Measurements from ENCODE around the gene HHLA2.

HHLA2 gene

GRCh38 chr3:108383306-108383705 is 87.0 kb downstream of the HHLA2 start:
- no peak for DNase-seq
- intact Hi-C loops (cut with DNase I): no loop called here

DNA sequence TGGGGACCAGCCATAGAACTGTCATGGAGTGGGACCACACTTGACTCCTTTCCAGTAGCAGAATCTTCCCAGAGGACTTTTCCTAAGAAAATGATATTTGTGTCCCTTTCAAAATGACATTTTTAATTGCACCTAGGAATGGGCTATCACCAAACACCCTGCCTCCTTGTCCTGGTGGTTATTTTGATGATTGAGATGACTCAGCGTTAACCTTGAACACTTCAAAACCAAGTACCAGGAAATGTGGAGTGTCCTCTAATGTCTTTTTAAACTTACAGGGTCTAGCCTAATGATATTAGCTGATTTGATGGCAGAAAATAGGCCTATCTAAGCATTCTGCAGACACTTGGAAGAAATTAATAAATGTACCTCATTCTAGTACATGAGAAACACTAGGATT is 90.7 kb downstream of the HHLA2 start:
- intact Hi-C loops (cut with DNase I): no loop called here
- no peak for DNase-seq

DNA sequence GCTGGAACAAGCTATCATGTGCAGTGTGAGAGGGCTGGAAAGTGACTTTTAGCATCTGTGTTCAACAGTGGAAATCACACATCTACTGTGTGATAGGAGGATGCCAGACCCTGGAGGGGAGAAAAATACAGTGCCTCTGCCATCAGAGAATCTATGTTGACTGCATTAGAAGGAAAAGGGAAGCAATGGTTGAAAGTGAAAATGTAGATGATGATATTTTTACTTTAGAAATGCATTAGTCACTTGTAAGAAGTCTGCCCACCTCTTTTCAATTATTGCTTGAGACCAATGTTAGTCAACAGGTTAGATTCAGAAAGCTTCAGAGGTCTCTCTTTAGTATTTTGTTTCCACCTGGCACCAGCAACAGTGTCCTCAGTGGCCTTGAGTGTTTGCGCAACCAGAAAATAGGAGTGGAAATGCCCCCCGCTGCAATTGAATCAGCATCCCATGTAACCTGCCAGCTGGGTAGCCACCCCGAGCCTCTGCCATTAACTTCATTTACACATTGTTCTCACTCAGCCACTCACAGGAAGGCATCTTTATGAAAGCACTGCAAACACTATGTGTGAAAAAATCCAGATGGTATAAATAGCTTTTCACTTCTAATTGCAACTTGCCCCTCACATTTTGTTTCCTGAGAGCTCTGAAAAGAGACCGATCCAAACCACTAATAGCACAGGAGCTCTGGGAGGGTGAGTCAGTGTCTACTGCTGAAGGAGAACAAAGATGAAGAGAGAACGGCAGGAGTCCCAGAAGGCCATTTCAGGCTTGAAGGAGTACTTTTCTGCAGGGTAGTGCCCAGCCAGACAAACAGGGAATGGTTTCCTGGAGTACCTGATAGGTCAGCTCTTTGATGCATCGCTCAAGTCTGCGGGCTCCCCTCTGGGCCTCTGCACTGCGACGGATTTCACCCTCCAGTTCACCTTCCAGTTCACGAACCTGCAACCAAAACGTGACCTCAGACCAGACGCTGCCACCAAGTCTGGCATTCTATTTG is 92.1 kb downstream of the HHLA2 start:
- intact Hi-C loops (cut with DNase I): no loop called here
- peak in 12 of 42 donors; percentile 5 to 78 (median 26) for DNase-seq

DNA sequence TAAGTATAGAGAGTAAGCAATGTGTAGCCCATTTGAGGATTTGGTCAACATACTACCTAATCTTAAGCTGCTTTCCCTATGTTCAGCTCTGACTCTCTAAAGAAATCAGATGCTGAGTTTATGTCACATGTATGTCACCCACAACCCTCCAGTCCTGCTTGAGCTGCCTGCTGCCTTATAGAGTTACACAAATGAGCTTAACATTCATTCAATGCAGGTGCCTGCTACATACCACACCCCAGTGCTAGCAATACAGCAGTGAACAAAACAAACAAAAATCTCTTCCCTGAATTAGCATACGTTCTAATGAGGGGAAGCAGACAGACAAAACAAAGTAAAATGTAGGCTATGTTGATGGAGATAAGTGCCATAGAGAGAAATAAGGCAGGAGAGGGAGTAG is 93.0 kb downstream of the HHLA2 start:
- no peak for DNase-seq
- intact Hi-C loops (cut with DNase I): no loop called here

DNA sequence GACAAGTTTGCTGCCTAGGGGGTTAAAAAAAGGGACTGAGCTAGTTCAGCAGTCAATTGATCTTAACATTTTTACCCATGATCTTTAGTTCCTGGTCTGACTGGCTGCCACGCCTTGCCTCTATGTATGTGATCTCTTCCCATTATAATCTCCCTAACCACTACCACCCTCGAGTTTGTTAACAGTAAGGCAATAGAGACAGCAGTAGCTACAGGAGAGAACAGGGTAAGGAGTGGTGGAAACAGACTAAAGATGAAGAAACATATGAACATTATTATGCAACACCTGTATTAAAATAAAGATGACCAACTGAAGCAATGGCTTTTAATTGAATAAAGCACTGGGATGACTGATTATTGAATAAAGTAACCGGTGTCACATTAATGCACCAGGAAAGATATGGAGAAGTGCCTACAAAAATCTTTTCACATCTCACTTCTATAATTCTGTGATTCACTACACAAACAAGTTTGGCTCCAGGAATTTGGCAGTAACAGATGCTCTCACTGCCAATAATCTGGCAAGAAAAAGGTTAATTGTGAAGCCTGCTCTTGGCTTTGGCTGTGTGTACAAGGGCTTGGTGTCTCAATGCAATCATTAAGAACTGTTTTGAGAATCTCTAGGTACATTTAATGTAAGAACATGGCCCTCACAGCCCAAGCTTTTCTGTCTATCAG is 95.7 kb downstream of the HHLA2 start:
- no peak for DNase-seq
- intact Hi-C loops (cut with DNase I): no loop called here

DNA sequence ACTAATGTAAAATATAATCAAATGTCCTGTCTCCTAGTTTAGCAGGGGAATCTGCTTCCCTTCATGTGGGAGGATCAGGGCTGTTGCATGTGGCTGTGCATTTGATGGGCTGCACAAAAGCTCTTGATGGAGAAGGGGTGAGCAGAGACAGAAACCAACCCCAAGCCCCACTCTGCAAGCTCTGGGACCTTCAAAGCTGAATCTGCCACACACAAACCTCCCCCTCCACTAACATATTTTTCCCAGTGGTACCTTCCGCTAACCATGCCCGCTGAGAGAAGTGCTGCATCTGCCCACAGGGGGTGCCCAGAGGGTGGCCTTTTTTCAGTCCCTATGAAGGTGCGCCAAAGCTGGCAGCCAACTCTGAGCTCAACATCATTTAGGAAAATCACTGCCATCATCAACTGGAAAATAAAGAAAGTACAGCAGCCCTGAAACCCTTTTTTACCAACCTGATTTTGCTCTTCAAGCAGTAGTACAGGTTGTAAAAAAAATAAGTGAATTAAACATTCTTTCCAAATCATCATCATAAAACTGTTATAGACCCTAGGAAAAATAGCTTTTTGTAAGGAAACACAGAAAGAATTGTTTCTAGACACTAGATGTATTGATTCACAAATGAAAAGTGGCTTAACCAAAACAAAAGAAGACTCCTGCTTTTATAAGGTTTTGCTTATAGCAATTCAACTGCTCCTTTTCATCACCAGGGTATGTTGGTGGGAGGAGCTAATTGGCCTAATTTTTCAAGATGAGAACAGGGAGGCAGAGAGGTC is 97.0 kb downstream of the HHLA2 start:
- intact Hi-C loops (cut with DNase I): no loop called here
- no peak for DNase-seq

- DNase-seq: no peak
- intact Hi-C loops (cut with DNase I): no loop called here
Observed at GRCh38 chr3:108394016-108394415, 97.7 kb downstream of the HHLA2 start.

DNA sequence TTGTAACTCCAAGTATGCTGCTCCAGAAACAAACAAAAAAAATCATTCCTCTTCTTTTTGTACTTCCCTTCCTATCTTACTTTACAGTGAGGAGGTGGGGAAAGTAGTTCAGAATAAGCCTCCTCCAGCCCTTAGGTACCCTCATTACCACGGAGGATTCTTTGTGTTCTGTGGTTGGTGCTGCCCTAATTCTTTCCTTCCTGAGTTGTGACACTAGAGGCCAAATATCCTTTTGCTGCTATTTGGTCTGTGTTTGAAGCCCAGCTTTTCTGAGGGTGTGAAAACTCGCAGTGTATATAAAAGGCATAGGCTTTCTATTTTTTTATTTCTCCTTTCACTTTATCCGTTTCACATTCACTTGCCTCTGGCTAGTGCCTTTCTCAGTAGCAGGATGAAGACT is 98.2 kb downstream of the HHLA2 start:
- DNase-seq: no peak
- intact Hi-C loops (cut with DNase I): no loop called here

DNA sequence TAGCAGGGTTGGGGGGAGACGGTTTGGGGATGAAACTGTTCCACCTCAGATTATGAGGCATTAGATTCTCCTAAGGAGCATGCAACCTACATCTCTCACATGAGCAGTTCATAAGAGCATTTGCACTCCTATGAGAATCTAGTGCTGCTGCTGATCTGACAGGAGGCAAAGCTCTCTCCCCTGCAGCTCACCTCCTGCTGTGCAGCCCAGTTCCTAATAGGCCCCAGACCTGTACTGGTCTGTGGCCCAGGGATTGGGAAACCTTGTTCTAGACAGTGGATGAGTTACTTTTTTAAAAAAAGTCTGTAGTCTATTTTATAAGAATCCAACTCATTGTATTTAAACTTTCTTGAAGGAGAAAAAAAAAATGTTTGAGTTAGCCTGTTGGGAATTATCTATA is 100.0 kb downstream of the HHLA2 start:
- intact Hi-C loops (cut with DNase I): no loop called here
- DNase-seq: no peak

GRCh38 chr3:108398510-108398909 is 102.2 kb downstream of the HHLA2 start:
- DNase-seq: no peak
- intact Hi-C loops (cut with DNase I): no loop called here

- intact Hi-C loops (cut with DNase I): no loop called here
- no peak for DNase-seq
Observed at GRCh38 chr3:108401836-108402235, 105.5 kb downstream of the HHLA2 start.

GRCh38 chr3:108403198-108403597 is 106.8 kb downstream of the HHLA2 start:
- DNase-seq: no peak
- intact Hi-C loops (cut with DNase I): no loop called here

- intact Hi-C loops (cut with DNase I): no loop called here
- no peak for DNase-seq
Observed at GRCh38 chr3:108403686-108404345, 107.5 kb downstream of the HHLA2 start.

DNA sequence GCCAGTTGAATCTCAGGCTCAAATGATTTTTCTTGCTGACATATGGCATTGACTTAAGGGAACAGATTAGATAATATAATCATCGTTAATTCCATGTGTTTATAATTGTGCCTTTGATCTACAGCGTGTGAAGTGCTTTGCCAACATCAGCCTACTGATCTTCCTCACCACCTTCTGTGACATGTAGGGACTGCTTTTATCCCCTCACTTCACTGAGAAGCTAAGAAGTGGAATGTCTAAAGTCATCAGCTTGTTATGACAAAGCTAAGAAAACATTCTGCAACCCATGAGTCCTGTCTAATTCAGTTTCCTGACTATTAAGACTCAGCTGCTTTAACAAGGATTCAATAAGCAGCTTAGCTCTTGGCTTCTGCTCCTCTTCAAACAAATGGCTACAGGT is 108.0 kb downstream of the HHLA2 start:
- intact Hi-C loops (cut with DNase I): no loop called here
- DNase-seq: no peak

GRCh38 chr3:108406063-108406660 is 109.8 kb downstream of the HHLA2 start:
- DNase-seq: no peak
- intact Hi-C loops (cut with DNase I): no loop called here

- DNase-seq: peak in 27 of 42 donors; percentile 11 to 75 (median 50)
Observed at GRCh38 chr3:108406661-108407206, 110.4 kb downstream of the HHLA2 start.

DNA sequence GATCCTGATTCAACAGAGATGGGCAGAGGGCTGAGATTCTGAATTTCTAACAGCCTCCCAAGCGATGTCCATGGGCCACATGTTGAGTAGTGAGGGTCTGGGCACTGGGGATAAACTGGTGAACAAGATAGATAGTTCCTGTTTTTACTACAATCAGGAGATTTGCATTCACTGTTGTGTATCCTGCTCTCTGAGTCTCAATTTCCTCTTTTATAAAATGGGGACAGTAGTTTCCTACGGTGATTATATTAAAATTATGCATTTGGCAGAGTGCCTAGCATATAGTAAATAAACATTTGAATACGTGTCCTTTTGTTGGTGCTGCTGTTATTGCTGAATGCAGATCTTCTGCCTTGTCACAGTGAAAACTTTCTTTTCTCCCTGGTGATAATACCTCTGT is 111.5 kb downstream of the HHLA2 start:
- intact Hi-C loops (cut with DNase I): no loop called here
- no peak for DNase-seq

More at GRCh38 chr3:108406661-108407206, 110.4 kb downstream of the HHLA2 start:
- intact Hi-C loops (cut with DNase I): no loop called here

Data from head of caudate nucleus (tissue), 42 donors.